Activated CD4-positive, alpha-beta T cell treated with anti-CD3 and anti-CD28 coated beads, Interleukin-2, Interleukin-4, amounts not matched to agents 100 ng/mL and 50 ng/mL, durations not matched to agents 16 hours and 8 hours (primary cell): Measurements from ENCODE around the gene BNIP5.

Experiments used
- DNase-seq: peaks from one replicate; pipeline ENCODE4 v3.0.0-alpha.2; 2020; ENCODE audit warnings: low spot score

The BNIP5 gene

GRCh38 chr6:36336779-36337241 is at the start of gene BNIP5:
TSS of gene BNIP5 (minus strand) at chr6:36336888. CDS start at chr6:36330690, 6,198 bp downstream.
- DNase-seq, result no peak

GRCh38 chr6:36384095-36384494 is 47.4 kb upstream of the BNIP5 start:
- DNase-seq, result no peak

GRCh38 chr6:36383606-36384005 is 46.9 kb upstream of the BNIP5 start:
- DNase-seq, result peak; percentile 47

GRCh38 chr6:36382976-36383375 is 46.3 kb upstream of the BNIP5 start:
- no peak for DNase-seq

DNA sequence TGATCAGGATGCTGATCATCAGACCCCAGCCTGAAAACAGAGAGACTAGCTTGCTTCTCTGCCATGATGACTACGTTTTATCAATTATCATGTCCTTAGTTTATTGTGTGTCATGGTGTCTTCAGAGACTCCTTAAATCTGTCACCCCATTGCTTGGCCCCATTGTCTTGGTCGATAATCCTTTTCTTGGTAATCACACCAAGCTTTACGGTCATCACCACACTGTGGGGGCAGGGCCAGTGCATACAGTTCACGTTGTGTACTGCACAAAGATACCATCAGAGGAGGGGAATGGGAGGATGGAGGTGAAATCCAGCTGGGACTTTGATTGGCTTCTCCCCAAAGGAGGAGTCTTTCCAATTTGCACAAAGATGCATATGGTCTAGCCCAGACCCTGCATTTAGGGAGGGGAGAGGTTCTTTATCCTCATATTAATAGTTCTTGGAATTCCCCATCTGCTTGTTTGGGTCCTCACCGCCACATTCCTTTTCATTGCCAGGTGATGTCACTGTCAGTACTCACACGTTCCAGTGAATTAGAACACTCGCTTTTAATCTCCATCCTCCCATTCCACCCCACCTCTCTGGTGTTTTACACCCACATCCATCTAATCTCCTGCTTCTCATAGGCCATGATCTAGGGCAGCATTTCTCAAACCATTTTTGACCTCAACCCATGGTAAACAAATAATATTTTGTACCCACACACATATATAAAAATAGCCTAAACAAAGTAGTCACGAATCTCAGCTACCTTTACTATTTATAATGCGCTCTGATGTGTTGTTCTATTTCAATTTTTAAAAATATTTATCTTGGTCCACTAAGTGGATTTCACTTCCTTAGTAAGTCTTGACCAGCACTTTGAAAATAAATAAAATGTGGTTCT is 45.1 kb upstream of the BNIP5 start:
- no peak for DNase-seq

GRCh38 chr6:36380166-36380565 is 43.5 kb upstream of the BNIP5 start:
- no peak for DNase-seq

- DNase-seq, result no peak
These were observed 42.2 kb upstream of the BNIP5 start for GRCh38 chr6:36378936-36379335.

DNA sequence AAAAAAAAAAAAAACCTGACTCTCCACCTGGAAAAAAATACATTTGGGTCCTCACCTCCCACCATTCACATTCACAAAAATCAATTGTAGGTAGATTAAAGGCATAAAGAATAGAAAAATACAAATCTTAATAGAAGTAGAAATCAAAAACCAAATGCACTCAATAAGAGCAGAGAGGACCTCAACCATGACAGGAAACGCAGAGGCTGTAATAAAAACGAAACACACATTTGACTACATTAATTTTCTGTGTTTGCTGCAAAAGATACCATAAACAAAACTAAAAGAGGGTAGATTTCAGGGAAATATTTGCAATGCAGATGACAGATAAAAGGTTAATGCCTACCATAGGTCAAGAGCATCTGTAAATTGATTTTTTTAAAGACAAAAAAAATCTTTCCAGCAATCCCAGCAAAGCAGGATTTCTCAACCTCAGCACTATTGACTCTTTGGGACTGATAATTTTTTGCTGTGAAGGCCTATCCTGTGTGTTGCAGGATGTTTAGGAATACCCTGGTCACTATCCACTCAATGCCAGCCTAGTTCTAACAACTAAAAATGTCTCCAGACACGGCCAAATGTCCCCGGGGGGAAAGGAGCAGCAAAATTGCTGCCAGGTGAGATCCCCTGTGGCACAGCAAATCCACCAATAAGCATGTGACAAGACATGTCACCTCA is 41.7 kb upstream of the BNIP5 start:
- peak; percentile 34 for DNase-seq

GRCh38 chr6:36377594-36377993 is 40.9 kb upstream of the BNIP5 start:
- DNase-seq, result no peak

DNA sequence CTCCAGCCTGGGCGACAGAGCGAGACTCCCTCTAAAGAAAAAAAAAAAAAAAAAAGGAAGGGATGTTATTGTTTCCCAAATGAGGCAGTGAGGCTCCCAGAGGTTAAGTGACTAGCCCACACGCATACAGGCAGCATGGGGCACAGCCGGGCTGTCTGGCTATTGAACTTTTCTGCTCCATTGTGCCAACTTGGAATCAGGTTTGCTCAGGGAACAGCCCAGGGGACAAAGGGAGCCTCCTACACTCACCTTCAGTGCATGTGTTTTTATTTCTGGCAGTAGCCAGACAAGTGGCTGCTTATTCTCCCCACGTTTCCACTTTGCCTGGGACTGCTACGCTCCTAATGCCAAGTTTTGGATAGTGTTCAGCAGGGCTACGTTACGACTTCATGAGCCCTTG is 40.1 kb upstream of the BNIP5 start:
- DNase-seq, result no peak

DNA sequence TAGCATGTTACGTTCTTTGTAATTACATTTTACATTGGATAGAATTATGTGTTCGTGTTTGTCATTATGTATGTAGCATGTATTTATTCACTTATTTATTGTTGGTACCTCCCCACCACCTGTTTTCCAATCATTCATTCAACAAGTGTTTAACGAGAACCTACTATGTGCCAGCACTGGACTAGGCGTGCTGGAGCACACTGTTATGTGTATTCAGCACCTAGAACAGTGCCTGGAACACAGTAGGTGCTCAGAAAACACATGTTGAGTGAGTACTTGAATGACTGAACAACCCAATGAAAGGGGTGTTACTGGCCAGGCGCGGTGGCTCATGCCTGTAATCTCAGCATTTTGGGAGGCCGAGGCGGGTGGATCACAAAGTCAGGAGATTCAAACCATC is 39.5 kb upstream of the BNIP5 start:
- no peak for DNase-seq

DNA sequence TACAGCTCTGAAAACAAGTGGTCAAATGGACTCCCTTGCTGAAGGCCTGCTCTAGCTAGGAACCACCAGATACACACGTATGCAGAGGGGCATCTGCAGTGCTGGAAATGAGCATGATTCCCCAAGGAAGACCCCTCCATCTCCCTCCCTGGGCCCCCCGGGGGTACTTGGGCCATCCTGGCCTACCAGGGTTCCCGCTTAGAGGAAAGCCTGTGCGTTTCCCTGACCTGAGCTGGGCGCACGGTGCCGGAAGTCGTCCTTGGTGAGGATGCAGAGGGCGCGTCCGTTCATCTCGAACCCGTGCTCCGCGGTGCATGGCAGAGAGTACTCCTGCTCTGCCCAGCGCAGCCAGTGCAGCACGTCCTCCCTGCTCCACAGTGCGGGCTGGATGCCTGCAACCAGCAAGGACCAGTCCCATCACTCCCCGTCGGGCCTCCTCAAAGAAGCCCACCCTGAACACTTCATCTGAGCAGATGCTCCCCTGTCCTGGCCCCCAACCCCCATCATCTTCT is 39.0 kb upstream of the BNIP5 start:
- no peak for DNase-seq

GRCh38 chr6:36374972-36375371 is 38.3 kb upstream of the BNIP5 start:
- no peak for DNase-seq

DNA sequence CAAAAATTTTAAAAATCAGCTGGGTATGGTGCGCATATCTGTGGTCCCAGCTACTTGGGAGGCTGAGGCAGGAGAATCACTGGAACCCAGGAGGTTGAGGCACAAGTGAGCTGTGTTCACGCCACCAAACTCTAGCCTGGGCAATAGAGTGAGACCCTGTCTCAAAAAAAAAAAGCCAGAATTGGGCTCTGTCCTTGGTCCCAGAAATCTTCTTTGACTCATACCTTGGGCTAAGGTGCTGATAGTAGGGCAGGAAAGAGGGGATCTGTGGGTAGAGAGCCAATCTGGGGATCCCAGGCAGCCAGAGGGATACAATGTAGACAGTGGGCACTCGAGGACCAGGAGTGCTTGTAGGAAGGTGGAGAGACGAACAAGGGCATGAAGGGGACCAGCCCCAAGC is 37.5 kb upstream of the BNIP5 start:
- DNase-seq, result no peak

- no peak for DNase-seq
These were observed 36.8 kb upstream of the BNIP5 start for GRCh38 chr6:36373368-36374019.

DNA sequence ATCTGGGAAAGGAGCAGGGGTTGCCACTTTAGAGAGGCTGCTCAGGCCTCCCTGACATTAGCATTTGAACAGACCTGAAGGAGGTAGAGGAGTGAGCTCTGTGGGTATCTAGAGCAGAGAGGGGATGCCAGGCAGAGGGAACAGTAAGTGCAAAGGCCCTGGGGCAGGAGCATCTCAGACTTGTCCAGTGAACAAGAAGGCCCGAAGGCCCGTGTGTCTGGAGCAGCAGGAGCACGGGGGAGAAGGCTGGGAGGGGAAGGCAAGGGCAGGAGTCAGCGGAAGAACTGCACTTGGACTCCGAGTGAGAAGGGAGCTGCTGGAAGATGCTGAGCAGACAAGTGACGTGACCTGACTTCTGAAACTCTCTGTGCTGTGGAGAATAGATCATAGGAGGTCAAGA is 35.4 kb upstream of the BNIP5 start:
- no peak for DNase-seq

DNA sequence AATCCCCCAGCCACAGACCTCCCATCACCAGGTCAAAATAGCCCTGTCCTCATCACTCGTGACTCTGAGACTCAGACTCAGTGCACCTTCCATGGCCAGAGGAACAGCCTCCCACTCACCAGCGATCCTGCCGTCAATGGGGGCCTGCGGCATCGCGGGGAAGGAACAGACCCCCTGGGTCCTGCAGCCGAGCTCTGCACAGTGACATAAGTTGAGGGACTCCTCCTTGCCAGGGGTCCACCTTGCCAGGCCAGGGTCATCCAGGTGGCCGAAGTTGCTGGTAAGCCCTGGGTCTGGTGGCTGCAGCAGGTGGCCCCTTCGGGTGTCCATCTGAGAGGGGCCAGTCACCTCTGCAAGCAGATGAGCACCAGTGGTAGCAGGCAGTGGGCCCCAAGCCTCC is 34.5 kb upstream of the BNIP5 start:
- no peak for DNase-seq

- DNase-seq, result no peak
These were observed 34.0 kb upstream of the BNIP5 start for GRCh38 chr6:36370638-36371037.

DNA sequence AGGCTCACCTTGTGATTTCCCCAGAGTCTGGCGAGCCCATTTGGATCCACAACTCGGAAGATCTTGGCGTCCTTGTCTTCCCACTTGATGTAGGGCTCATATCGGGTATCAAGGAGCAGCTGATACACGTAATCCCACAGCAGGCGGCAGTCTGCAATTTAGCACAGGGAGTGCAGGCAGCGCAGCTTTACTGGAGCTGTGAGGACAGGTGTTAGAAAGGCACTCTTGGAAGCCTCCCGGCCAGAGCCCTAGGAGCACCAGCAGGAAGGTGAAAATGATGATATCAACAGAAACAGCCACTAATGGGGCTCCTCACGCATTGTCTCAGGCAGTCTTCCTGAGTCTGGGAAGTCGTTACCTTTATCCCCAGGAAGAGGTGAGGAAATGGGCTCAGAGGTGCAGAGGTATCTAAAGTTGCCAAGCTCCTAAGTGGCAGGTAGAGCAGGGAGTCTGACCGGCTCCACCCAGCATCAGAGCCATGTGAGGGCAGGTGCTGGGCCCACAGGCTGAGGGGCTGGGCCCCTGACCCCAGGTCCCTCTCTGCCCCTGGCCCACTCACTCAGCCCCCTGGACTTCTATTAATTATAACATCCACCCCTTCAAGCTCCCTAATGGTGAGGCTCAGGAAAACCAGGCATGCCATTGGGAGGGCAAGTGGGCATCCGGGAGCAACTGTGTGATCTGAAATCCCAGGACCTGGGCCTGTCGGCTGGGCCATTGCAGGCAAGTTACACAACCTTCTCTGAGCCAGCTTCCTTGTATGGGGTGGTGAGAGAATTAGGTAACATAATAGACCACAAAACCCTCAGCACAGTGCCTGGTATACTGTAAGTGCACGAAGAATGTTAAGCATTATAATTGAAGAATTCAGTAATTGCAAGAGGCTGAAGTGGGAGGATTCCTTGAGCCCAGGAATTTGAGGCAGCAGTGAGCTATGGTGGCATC is 32.5 kb upstream of the BNIP5 start:
- no peak for DNase-seq

GRCh38 chr6:36368421-36368820 is 31.7 kb upstream of the BNIP5 start:
- DNase-seq, result no peak

GRCh38 chr6:36367743-36368142 is 31.1 kb upstream of the BNIP5 start:
- DNase-seq, result no peak
